ENCODE data around the gene METTL27.
"Not testable (repeated sequence)": the region's sequence is repeated elsewhere in the genome, so short reads cannot be mapped to it uniquely, and the experiment has no call there.

Gene METTL27
- total RNA-seq, result 0.22 to 2.0 reads per million in 2 experiments

- DNase-seq (ENCODE audit: low read depth), result peak; percentile 81
Observed at GRCh38 chr7:73842067-73842976, at the start of gene METTL27. TSS of gene METTL27 (minus strand) at chr7:73842516. CDS start at chr7:73842140, 376 bp downstream.

GRCh38 chr7:73891178-73891885 lies 49.0 kb upstream of the METTL27 start:
- no peak for DNase-seq (ENCODE audit: low read depth)

GRCh38 chr7:73890555-73891147 lies 48.3 kb upstream of the METTL27 start:
- no peak for DNase-seq (ENCODE audit: low read depth)

GRCh38 chr7:73888959-73889358 lies 46.6 kb upstream of the METTL27 start:
- no peak for DNase-seq (ENCODE audit: low read depth)

GRCh38 chr7:73887762-73888161 lies 45.4 kb upstream of the METTL27 start:
- no peak for DNase-seq (ENCODE audit: low read depth)

- DNase-seq (ENCODE audit: low read depth), result no peak
Observed at GRCh38 chr7:73885975-73886798, 43.9 kb upstream of the METTL27 start.

- no peak for DNase-seq (ENCODE audit: low read depth)
Observed at GRCh38 chr7:73885433-73885974, 43.2 kb upstream of the METTL27 start.

GRCh38 chr7:73884867-73885422 lies 42.6 kb upstream of the METTL27 start:
- DNase-seq (ENCODE audit: low read depth), result not testable (repeated sequence)

GRCh38 chr7:73882047-73882402 lies 39.7 kb upstream of the METTL27 start:
- DNase-seq (ENCODE audit: low read depth), result no peak

- DNase-seq (ENCODE audit: low read depth), result no peak
Observed at GRCh38 chr7:73881352-73882046, 39.2 kb upstream of the METTL27 start.

GRCh38 chr7:73880755-73881328 lies 38.5 kb upstream of the METTL27 start:
- no peak for DNase-seq (ENCODE audit: low read depth)

GRCh38 chr7:73879977-73880681 lies 37.8 kb upstream of the METTL27 start:
- no peak for DNase-seq (ENCODE audit: low read depth)

- no peak for DNase-seq (ENCODE audit: low read depth)
Observed at GRCh38 chr7:73876973-73877372, 34.7 kb upstream of the METTL27 start.

- DNase-seq (ENCODE audit: low read depth), result no peak
Observed at GRCh38 chr7:73876361-73876760, 34.0 kb upstream of the METTL27 start.

- DNase-seq (ENCODE audit: low read depth), result no peak
Observed at GRCh38 chr7:73872056-73872908, 30.0 kb upstream of the METTL27 start.

- DNase-seq (ENCODE audit: low read depth), result no peak
Observed at GRCh38 chr7:73871163-73872011, 29.1 kb upstream of the METTL27 start.

GRCh38 chr7:73870041-73870492 lies 27.8 kb upstream of the METTL27 start:
- no peak for DNase-seq (ENCODE audit: low read depth)

All from T follicular helper cell (primary cell).